Transverse colon (tissue), 3 donors: ENCODE data around the gene RSU1.

Experiments
- POLR2A ChIP-seq: fragments of 450-650 bp; IDR thresholded peaks from one replicate; pipeline ENCODE4 v1.6.1; 2016; ENCODE audit warnings: antibody characterized with exemption, mild to moderate bottlenecking, moderate library complexity
- TF ChIP-seq, protein P1 (sequence below), 5 experiments: fragments of 200-600 bp in 3 of 5; fragments of 450-650 bp in 2 of 5; sonication (generic) in 3 of 5; IDR thresholded peaks; 1 replicate in 2 of 5; 2 replicates in 3 of 5; pipeline ENCODE4 v1.5.1; 2016 to 2017; ENCODE audit warnings: antibody characterized with exemption in 5 of 5, inconsistent platforms in 3 of 5, mild to moderate bottlenecking in 2 of 5, moderate library complexity in 1 of 5

DNA sequence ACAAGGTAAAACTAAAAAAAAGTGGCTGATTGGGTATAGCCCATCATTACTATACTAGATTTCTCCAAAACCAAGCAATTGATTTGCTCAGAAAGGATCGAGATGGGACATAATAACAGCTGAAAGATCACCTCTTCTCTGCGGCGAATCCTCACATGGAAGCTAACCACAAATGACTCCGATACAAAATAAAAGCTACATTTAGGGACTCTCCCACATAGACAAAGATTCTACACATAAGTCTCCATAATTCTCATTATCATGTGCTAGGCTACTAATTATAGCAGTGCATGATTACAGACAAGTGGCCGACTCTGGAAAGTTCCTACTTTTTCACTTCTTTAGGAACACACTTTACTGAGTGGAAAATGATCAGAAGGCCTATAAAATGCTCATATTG is 116.9 kb downstream of the RSU1 start:
- TF ChIP-seq, protein P1, sequence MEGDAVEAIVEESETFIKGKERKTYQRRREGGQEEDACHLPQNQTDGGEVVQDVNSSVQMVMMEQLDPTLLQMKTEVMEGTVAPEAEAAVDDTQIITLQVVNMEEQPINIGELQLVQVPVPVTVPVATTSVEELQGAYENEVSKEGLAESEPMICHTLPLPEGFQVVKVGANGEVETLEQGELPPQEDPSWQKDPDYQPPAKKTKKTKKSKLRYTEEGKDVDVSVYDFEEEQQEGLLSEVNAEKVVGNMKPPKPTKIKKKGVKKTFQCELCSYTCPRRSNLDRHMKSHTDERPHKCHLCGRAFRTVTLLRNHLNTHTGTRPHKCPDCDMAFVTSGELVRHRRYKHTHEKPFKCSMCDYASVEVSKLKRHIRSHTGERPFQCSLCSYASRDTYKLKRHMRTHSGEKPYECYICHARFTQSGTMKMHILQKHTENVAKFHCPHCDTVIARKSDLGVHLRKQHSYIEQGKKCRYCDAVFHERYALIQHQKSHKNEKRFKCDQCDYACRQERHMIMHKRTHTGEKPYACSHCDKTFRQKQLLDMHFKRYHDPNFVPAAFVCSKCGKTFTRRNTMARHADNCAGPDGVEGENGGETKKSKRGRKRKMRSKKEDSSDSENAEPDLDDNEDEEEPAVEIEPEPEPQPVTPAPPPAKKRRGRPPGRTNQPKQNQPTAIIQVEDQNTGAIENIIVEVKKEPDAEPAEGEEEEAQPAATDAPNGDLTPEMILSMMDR (IDR thresholded peaks at IDR 0.05) = no peak
- TF ChIP-seq POLR2A = no peak
